Measurements from ENCODE around the gene IL24. TPM values are rescaled to one million over a fixed set of nuclear protein-coding genes. Genes with fewer than 3 reads are reported as not detected.

IL24 gene
- total and polyA plus RNA-seq, 7 experiments from 2014 or later = 0.51 to 28.4 (median 27.9) TPM; not detected in 4

DNA sequence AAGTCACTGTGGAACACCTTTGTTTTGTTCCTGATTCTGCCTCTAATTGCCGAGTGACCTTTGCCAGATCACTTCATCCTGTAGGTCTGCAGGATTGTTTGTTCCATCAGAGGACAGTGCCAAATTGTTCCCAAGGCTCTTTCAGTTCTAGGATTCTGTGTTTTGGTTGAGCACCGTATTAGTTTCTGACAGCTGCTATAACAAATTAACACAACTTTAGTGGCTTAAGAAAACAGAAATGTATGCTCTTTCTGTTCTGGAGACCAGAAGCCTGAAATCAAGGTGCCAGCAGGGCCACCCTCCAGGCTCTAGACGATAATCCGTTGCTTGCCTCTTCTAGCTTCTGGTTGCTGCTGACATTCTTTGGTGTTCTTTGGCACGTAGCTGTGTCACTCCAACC lies 52.4 kb downstream of the IL24 start:
- peaks cover 0 to under 1% of the 10 kb centered on the region in 2 donors for H3K4me1 ChIP-seq (ENCODE audit: control insufficient read depth in 2 of 2, insufficient read depth in 2 of 2, low read length in 2 of 2)
- POLR2A ChIA-PET = interaction anchor here (0.6 to 1.5 kb wide), 2 partner anchors 44 to 235 kb away, joined by 3 to 4 read pairs; no protein-coding TSS in a partner anchor
- no peak for ATAC-seq

DNA sequence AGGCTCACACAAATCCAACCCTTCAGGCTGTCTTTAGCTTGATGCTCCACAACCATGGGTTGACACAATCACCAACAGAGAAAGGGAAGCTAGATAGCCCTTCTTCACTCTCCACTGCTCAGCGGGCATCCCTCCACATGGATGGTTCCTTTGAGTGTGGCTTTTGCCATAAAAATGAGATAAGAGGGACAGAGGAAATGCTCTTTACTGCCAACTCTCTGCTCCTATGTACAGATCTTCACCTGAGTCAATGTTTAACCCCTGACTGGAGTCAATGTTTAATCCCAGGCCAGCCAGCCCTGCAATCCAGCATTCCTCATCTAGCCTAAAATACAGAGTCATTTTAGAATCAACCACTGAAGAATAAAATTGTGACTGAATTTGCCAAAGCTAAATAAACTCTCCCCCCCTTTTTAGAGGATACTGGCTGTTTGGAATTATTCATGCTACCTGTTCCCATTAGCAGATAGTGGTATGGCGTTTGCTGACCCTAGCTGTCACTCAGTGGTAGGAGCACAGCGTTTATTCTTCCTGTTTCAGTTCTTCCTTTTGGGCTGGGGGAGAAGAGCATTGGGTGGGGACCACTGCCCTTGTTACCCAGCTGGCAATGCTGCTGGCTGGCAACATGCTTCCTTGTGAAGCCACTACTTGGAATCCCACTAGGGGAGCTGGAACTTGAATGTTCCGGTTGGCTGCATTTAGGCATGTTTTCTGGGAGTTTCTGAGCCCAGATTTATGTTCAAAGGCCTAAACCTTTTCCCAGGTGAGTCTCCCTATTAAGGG lies 54.3 kb downstream of the IL24 start:
- H3K9me3 ChIP-seq (ENCODE audit: control insufficient read depth in 2 of 3, low read length in 3 of 3) = no peaks in the 10 kb centered on the region
- Mint-ChIP-seq H3K27ac (peak overlapping the region in 1 of 9 donors; percentile 11), H3K36me3 (peaks cover 0 to 5% (median 0%) of the 10 kb centered on the region in 5 donors), H3K4me1 (peaks cover 0 to 18% (median 0%) of the 10 kb centered on the region in 7 donors), H3K27me3 (peaks cover 0 to 13% (median 0%) of the 10 kb centered on the region in 5 donors), H3K9me3 (peaks cover 0 to 6% (median 0%) of the 10 kb centered on the region in 11 donors), H3K4me3 (no peak overlapping the region)
- intact Hi-C loops (cut with micrococcal nuclease) = no loop called here
- ATAC-seq = no peak
- no peak overlapping the region for H3K4me3 ChIP-seq (ENCODE audit: low read length)
- no peaks in the 10 kb centered on the region for H3K27me3 ChIP-seq (ENCODE audit: control insufficient read depth in 2 of 2, insufficient read depth in 2 of 2, low read length in 2 of 2)
- CTCF ChIA-PET = interaction anchor here (0.5 to 1.0 kb wide), 2 partner anchors 15 to 846 kb away, joined by 3 to 5 read pairs; no protein-coding TSS in a partner anchor
- H3K4me1 ChIP-seq (ENCODE audit: control insufficient read depth in 2 of 2, insufficient read depth in 2 of 2, low read length in 2 of 2) = no peaks in the 10 kb centered on the region
- no peak overlapping the region for H3K27ac ChIP-seq (ENCODE audit: low read depth, low read length)
- DNase-seq = no peak
- no peaks in the 10 kb centered on the region for H3K36me3 ChIP-seq (ENCODE audit: control insufficient read depth in 2 of 3, insufficient read depth in 3 of 3, low read length in 3 of 3)
- POLR2A ChIA-PET = interaction anchor here (0.5 to 1.0 kb wide), 5 partner anchors 16 to 135 kb away, joined by 3 to 6 read pairs (median 3); no protein-coding TSS in a partner anchor

More for the DNA sequence above, 52.4 kb downstream of the IL24 start:
- H3K27me3 ChIP-seq (ENCODE audit: control insufficient read depth in 2 of 2, insufficient read depth in 2 of 2, low read length in 2 of 2) = no peaks in the 10 kb centered on the region
- no peaks in the 10 kb centered on the region for H3K9me3 ChIP-seq (ENCODE audit: control insufficient read depth in 2 of 3, low read length in 3 of 3)
- DNase-seq = no peak
- intact Hi-C loops (cut with micrococcal nuclease) = no loop called here
- H3K27ac ChIP-seq (ENCODE audit: low read depth, low read length) = no peak overlapping the region
- Mint-ChIP-seq H3K27ac (no peak overlapping the region), H3K36me3 (peaks cover 0 to 5% (median 0%) of the 10 kb centered on the region in 5 donors), H3K4me1 (peaks cover 0 to 6% (median 0%) of the 10 kb centered on the region in 7 donors), H3K27me3 (peaks cover 0 to 32% (median 8%) of the 10 kb centered on the region in 5 donors), H3K4me3 (no peak overlapping the region), H3K9me3 (peaks cover 0 to 6% (median 0%) of the 10 kb centered on the region in 11 donors)
- CTCF ChIA-PET = interaction anchor here (0.8 to 2.8 kb wide), 2 partner anchors 17 to 32 kb away, joined by 3 to 15 read pairs; no protein-coding TSS in a partner anchor
- no peaks in the 10 kb centered on the region for H3K36me3 ChIP-seq (ENCODE audit: control insufficient read depth in 2 of 3, insufficient read depth in 3 of 3, low read length in 3 of 3)
- H3K4me3 ChIP-seq (ENCODE audit: low read length) = no peak overlapping the region

DNA sequence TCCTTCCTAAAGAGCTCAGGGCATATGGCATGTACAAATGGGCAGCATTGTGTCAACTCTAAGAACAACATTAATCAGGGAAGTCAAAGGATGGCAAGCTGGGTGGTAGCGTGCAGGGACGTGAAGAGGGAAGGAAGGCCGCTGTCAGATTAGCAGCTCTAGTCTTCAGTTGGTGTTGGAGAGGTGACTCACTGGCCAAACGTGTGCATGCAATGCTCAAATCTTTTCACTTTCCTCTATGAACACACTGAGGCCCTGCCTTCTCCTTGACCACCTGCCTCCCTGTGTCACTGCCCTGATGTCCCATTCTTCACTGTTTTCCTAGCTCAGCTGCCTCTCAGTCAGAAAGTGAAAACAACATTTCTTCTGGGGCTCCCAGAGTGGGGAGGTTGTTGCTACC lies 54.9 kb downstream of the IL24 start:
- Mint-ChIP-seq H3K4me3 (no peak overlapping the region), H3K4me1 (peaks cover 0 to 21% (median 0%) of the 10 kb centered on the region in 7 donors), H3K27me3 (peaks cover 0 to 9% (median 0%) of the 10 kb centered on the region in 5 donors), H3K27ac (peak overlapping the region in 1 of 9 donors; percentile 11), H3K36me3 (peaks cover 0 to 5% (median 0%) of the 10 kb centered on the region in 5 donors), H3K9me3 (peaks cover 0 to 6% (median 0%) of the 10 kb centered on the region in 11 donors)
- no peaks in the 10 kb centered on the region for H3K36me3 ChIP-seq (ENCODE audit: control insufficient read depth in 2 of 3, insufficient read depth in 3 of 3, low read length in 3 of 3)
- ATAC-seq = peak; percentile 78
- no peak overlapping the region for H3K4me3 ChIP-seq (ENCODE audit: low read length)
- DNase-seq = no peak
- ChIA-PET POLR2A (interaction anchor here (0.5 to 1.0 kb wide), 3 partner anchors 15 to 67 kb away, joined by 3 to 6 read pairs (median 3); no protein-coding TSS in a partner anchor), CTCF (interaction anchor here (0.5 kb wide), 1 partner anchor 845 kb away, joined by 3 read pairs; no protein-coding TSS in a partner anchor)
- no peak overlapping the region for H3K27ac ChIP-seq (ENCODE audit: low read depth, low read length)
- no peaks in the 10 kb centered on the region for H3K9me3 ChIP-seq (ENCODE audit: control insufficient read depth in 2 of 3, low read length in 3 of 3)
- intact Hi-C loops (cut with micrococcal nuclease) = no loop called here
- H3K27me3 ChIP-seq (ENCODE audit: control insufficient read depth in 2 of 2, insufficient read depth in 2 of 2, low read length in 2 of 2) = no peaks in the 10 kb centered on the region
- no peaks in the 10 kb centered on the region for H3K4me1 ChIP-seq (ENCODE audit: control insufficient read depth in 2 of 2, insufficient read depth in 2 of 2, low read length in 2 of 2)

DNA sequence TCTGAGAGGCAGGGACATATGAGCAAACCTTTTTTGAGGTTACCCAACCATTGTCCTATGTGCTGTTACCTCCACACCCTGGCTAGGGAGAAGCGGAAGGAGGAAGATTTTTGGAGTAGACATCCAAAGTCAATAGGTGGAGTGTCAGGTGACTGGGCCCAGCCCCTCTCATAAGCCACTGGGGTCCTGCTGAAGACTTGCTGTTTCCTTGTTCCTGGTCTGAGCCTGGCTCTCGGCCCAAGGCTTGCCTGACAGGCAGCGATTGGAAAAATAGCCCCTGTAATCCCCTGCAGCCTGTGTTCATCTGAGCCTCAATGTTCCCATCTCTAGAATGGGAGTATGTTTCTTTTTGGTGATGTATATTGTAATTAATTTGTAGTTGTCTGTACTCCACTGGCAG lies 55.9 kb downstream of the IL24 start:
- Histone ChIP-seq H3K36me3 (ENCODE audit: control insufficient read depth in 2 of 3, insufficient read depth in 3 of 3, low read length in 3 of 3) (no peaks in the 10 kb centered on the region), H3K27me3 (ENCODE audit: control insufficient read depth in 2 of 2, insufficient read depth in 2 of 2, low read length in 2 of 2) (no peaks in the 10 kb centered on the region), H3K4me3 (ENCODE audit: low read length) (no peak overlapping the region), H3K9me3 (ENCODE audit: control insufficient read depth in 2 of 3, low read length in 3 of 3) (no peaks in the 10 kb centered on the region), H3K4me1 (ENCODE audit: control insufficient read depth in 2 of 2, insufficient read depth in 2 of 2, low read length in 2 of 2) (no peaks in the 10 kb centered on the region), H3K27ac (ENCODE audit: low read depth, low read length) (no peak overlapping the region)
- ChIA-PET CTCF (no interaction called here), POLR2A (no interaction called here)
- DNase-seq (no peak), ATAC-seq (no peak)
- peaks cover 0 to 21% (median 0%) of the 10 kb centered on the region in 7 donors for H3K4me1 Mint-ChIP-seq
- intact Hi-C loops (cut with micrococcal nuclease) = no loop called here
- H3K36me3 Mint-ChIP-seq = peaks cover 0 to 5% (median 0%) of the 10 kb centered on the region in 5 donors
- H3K9me3 Mint-ChIP-seq = peaks cover 0 to 6% (median 0%) of the 10 kb centered on the region in 11 donors
- no peak overlapping the region for H3K4me3 Mint-ChIP-seq
- H3K27me3 Mint-ChIP-seq = peaks cover 0 to 5% (median 0%) of the 10 kb centered on the region in 5 donors
- H3K27ac Mint-ChIP-seq = no peak overlapping the region

DNA sequence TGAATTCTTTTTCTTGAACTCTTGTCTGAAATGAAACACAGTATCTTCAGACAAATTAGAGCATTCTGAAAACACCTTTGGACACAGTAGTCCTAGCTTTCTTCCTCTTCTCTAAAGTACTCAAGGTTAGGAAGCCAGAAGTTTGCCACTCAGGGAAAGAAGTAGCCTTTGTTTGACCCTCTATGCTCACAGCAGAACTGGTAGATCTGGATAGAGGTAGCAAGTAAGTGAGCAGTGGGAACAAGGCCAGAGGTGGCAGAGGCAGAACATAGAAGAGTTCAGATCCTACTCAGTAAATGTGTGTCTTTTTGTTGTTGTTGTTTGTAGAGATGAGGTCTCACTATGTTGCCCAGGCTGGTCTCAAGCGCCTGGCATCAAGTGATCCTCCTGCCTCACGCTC lies 56.4 kb downstream of the IL24 start:
- ChIA-PET POLR2A (interaction anchor here (1.2 kb wide), 1 partner anchor 10 kb away, joined by 3 read pairs; no protein-coding TSS in a partner anchor), CTCF (no interaction called here)
- no peaks in the 10 kb centered on the region for H3K36me3 ChIP-seq (ENCODE audit: control insufficient read depth in 2 of 3, insufficient read depth in 3 of 3, low read length in 3 of 3)
- Mint-ChIP-seq H3K4me3 (no peak overlapping the region), H3K36me3 (peaks cover 0 to 5% (median 0%) of the 10 kb centered on the region in 5 donors), H3K9me3 (peaks cover 0 to 6% (median 0%) of the 10 kb centered on the region in 11 donors), H3K4me1 (peaks cover 0 to 21% (median 0%) of the 10 kb centered on the region in 7 donors), H3K27me3 (peaks cover 0 to 4% (median 0%) of the 10 kb centered on the region in 5 donors), H3K27ac (no peak overlapping the region)
- H3K4me1 ChIP-seq (ENCODE audit: control insufficient read depth in 2 of 2, insufficient read depth in 2 of 2, low read length in 2 of 2) = no peaks in the 10 kb centered on the region
- DNase-seq (no peak), ATAC-seq (no peak)
- no peaks in the 10 kb centered on the region for H3K27me3 ChIP-seq (ENCODE audit: control insufficient read depth in 2 of 2, insufficient read depth in 2 of 2, low read length in 2 of 2)
- intact Hi-C loops (cut with micrococcal nuclease) = no loop called here
- no peak overlapping the region for H3K27ac ChIP-seq (ENCODE audit: low read depth, low read length)
- H3K9me3 ChIP-seq (ENCODE audit: control insufficient read depth in 2 of 3, low read length in 3 of 3) = no peaks in the 10 kb centered on the region
- no peak overlapping the region for H3K4me3 ChIP-seq (ENCODE audit: low read length)

Data from naive thymus-derived CD4-positive, alpha-beta T cell (primary cell).